Small intestine (tissue), 7 donors: Measurements from ENCODE around the gene C8G. TPM values are rescaled to one million over a fixed set of nuclear protein-coding genes. Genes with fewer than 3 reads are reported as not detected.

Experiments used
- DNase-seq, 2 donors: peaks; one replicate each; pipeline versions ENCODE4 v3.0.0 to v3.0.0-alpha.2; 2013
- FAIRE-seq: peaks from 2 replicates; lab custom pipeline; 2012; peaks lifted over from hg19 to GRCh38; lab: Jason Lieb, UNC
- H3K27ac ChIP-seq, 3 donors: one replicate each; pipeline ENCODE4 v1.5.1; 2013; ENCODE audit warnings: low read length in 2 of 3, mild to moderate bottlenecking in 2 of 3, control low read depth in 1 of 3, inconsistent platforms in 1 of 3, low read depth in 1 of 3, moderate library complexity in 1 of 3
- H3K27me3 ChIP-seq, 3 donors: one replicate each; pipeline ENCODE4 v1.6.1; 2013; ENCODE audit warnings: low read length in 3 of 3, inconsistent platforms in 1 of 3; ENCODE audit not compliant: control insufficient read depth in 3 of 3, insufficient read depth in 3 of 3
- H3K36me3 ChIP-seq, 3 donors: one replicate each; pipeline ENCODE4 v1.6.1; 2013; ENCODE audit warnings: low read length in 3 of 3, inconsistent platforms in 1 of 3, low read depth in 1 of 3, mild to moderate bottlenecking in 1 of 3, moderate library complexity in 1 of 3; ENCODE audit not compliant: control insufficient read depth in 3 of 3, insufficient read depth in 2 of 3
- H3K4me1 ChIP-seq, 3 donors: one replicate each; pipeline ENCODE4 v1.6.1; 2013; ENCODE audit warnings: low read length in 2 of 3, inconsistent platforms in 1 of 3, low read depth in 1 of 3, mild to moderate bottlenecking in 1 of 3, moderate library complexity in 1 of 3; ENCODE audit not compliant: control insufficient read depth in 3 of 3, insufficient read depth in 2 of 3
- H3K4me3 ChIP-seq, 3 donors: one replicate each; pipeline ENCODE4 v1.5.1; 2013; ENCODE audit warnings: low read length in 3 of 3, control low read depth in 1 of 3, inconsistent platforms in 1 of 3, low read depth in 1 of 3, mild to moderate bottlenecking in 1 of 3, moderate library complexity in 1 of 3
- H3K9me3 ChIP-seq, 2 donors: one replicate each; pipeline ENCODE4 v1.6.1; 2013; ENCODE audit warnings: low read depth in 1 of 2, low read length in 1 of 2; ENCODE audit not compliant: control insufficient read depth in 2 of 2, insufficient read depth in 1 of 2
- WGBS, 3 donors: extraction: QIAGEN DNeasy Blood & Tissue Kit; methylation state at CpG; one replicate each; pipeline ENCODE4 v1.1.7; 2013; 5-methylcytosine and 5-hydroxymethylcytosine counted together
- polyA plus RNA-seq, 4 donors: library from polyadenylated mRNA; stranded (reverse) in 3 of 4; unstranded in 1 of 4; fragments of 200-250 nt in 3 of 4; fragments of 120-200 nt in 1 of 4; gene quantifications; one replicate each; pipeline versions ENCODE4 v1.2.1 to v1.2.3, GENCODE V29; 2013
- donor health status: healthy with polysubstance abuse.
- donor health status: control.
- donor health status: control.
- donor health status: Bipolar disorder and iron deficiency.
- donor health status: healthy.

C8G gene
- polyA plus RNA-seq, 4 donors, result 13.6 to 106 (median 61.3) TPM

- no peak overlapping the region for H3K4me3 ChIP-seq
- no peak overlapping the region for H3K27ac ChIP-seq
- peaks cover 0 to 13% (median 2%) of the 10 kb centered on the region in 3 donors for H3K4me1 ChIP-seq
- H3K27me3 ChIP-seq, result peaks cover 0 to 9% (median 0%) of the 10 kb centered on the region in 3 donors
- no peaks in the 10 kb centered on the region for H3K9me3 ChIP-seq
- H3K36me3 ChIP-seq, result no peaks in the 10 kb centered on the region
- WGBS, 3 donors, result 83 to 93% (median 90%) methylated on average over 9 of the region's 9 CpGs
- DNase-seq, result no peak
- no peak for FAIRE-seq
These were observed 17.1 kb downstream of the C8G start for GRCh38 chr9:136962163-136962562.

- Histone ChIP-seq H3K4me1 (peaks cover 0 to 13% (median 2%) of the 10 kb centered on the region in 3 donors), H3K4me3 (no peak overlapping the region), H3K27me3 (peaks cover 0 to 9% (median 0%) of the 10 kb centered on the region in 3 donors), H3K9me3 (no peaks in the 10 kb centered on the region), H3K36me3 (no peaks in the 10 kb centered on the region), H3K27ac (no peak overlapping the region)
- FAIRE-seq (no peak), DNase-seq (no peak)
- WGBS, 3 donors, result 81 to 89% (median 86%) methylated on average over 11 of the region's 11 CpGs
These were observed 17.7 kb downstream of the C8G start for GRCh38 chr9:136962701-136963248.

- Histone ChIP-seq H3K4me1 (peaks cover 0 to 13% (median 2%) of the 10 kb centered on the region in 3 donors), H3K36me3 (no peaks in the 10 kb centered on the region), H3K4me3 (no peak overlapping the region), H3K27me3 (peaks cover 0 to 9% (median 0%) of the 10 kb centered on the region in 3 donors), H3K9me3 (no peaks in the 10 kb centered on the region), H3K27ac (no peak overlapping the region)
- no peak for DNase-seq
- WGBS, 3 donors, result 87 to 92% (median 87%) methylated on average over 12 to 15 of the region's 15 CpGs
- no peak for FAIRE-seq
These were observed 18.3 kb downstream of the C8G start for GRCh38 chr9:136963341-136963740.

- no peak for DNase-seq
- no peak for FAIRE-seq
- 75 to 84% (median 80%) methylated on average over 9 to 12 of the region's 12 CpGs for WGBS, 3 donors
- Histone ChIP-seq H3K36me3 (no peaks in the 10 kb centered on the region), H3K4me3 (no peak overlapping the region), H3K4me1 (peaks cover 0 to 13% (median 2%) of the 10 kb centered on the region in 3 donors), H3K27me3 (peaks cover 0 to 9% (median 0%) of the 10 kb centered on the region in 3 donors), H3K9me3 (no peaks in the 10 kb centered on the region), H3K27ac (no peak overlapping the region)
These were observed 18.7 kb downstream of the C8G start for GRCh38 chr9:136963751-136964150.

- Histone ChIP-seq H3K27me3 (peaks cover 0 to 9% (median 0%) of the 10 kb centered on the region in 3 donors), H3K4me3 (no peak overlapping the region), H3K27ac (no peak overlapping the region), H3K36me3 (no peaks in the 10 kb centered on the region), H3K9me3 (no peaks in the 10 kb centered on the region), H3K4me1 (peaks cover 0 to 13% (median 2%) of the 10 kb centered on the region in 3 donors)
- FAIRE-seq, result no peak
- DNase-seq, result peak; percentile 59 to 70
- WGBS, 3 donors, result 11 to 54% (median 38%) methylated on average over 19 to 22 of the region's 22 CpGs
These were observed 19.2 kb downstream of the C8G start for GRCh38 chr9:136964171-136964689.

GRCh38 chr9:136964833-136965422, 19.9 kb downstream of the C8G start:
- Histone ChIP-seq H3K27me3 (peaks cover 0 to 9% (median 0%) of the 10 kb centered on the region in 3 donors), H3K4me3 (no peak overlapping the region)
- FAIRE-seq, result no peak

GRCh38 chr9:136965771-136966484, 20.9 kb downstream of the C8G start:
- 25 to 27% (median 27%) methylated on average over 23 of the region's 23 CpGs for WGBS, 3 donors
- no peak for FAIRE-seq
- Histone ChIP-seq H3K27ac (no peak overlapping the region), H3K27me3 (peaks cover 0 to 9% (median 0%) of the 10 kb centered on the region in 3 donors), H3K36me3 (no peaks in the 10 kb centered on the region), H3K4me1 (peaks cover 0 to 13% (median 2%) of the 10 kb centered on the region in 3 donors), H3K9me3 (no peaks in the 10 kb centered on the region), H3K4me3 (no peak overlapping the region)
- peak; percentile 26 to 30 for DNase-seq

More at GRCh38 chr9:136964833-136965422, 19.9 kb downstream of the C8G start:
- Histone ChIP-seq H3K36me3 (no peaks in the 10 kb centered on the region), H3K4me1 (peaks cover 0 to 13% (median 2%) of the 10 kb centered on the region in 3 donors), H3K27ac (no peak overlapping the region), H3K9me3 (no peaks in the 10 kb centered on the region)
- DNase-seq, result no peak
- 57 to 79% (median 72%) methylated on average over 26 of the region's 26 CpGs for WGBS, 3 donors
